ENCODE data around the gene SPATA25.
A peak's percentile ranks its signal among the peaks of the same experiment; 100 is the strongest.

SPATA25 gene

GRCh38 chr20:45918182-45918737 is 30.8 kb upstream of the SPATA25 start:
- H3K4me2 ChIP-seq (ENCODE audit: low read length), result no peak overlapping the region
- no peaks in the 10 kb centered on the region for H3K36me3 ChIP-seq (replicated peaks; ENCODE audit: low read depth, low read length)
- no peaks in the 10 kb centered on the region for H4K20me1 ChIP-seq (ENCODE audit: insufficient read depth, low read length)
- no peak overlapping the region for H2AFZ ChIP-seq (ENCODE audit: low read depth, low read length)
- TF ChIP-seq CTCF (IDR thresholded peaks at IDR 0.05; ENCODE audit: low read depth, low read length) (no peak), EZH2phosphoT487 (IDR thresholded peaks at IDR 0.05; ENCODE audit: low read depth) (no peak)
- H3K27me3 ChIP-seq (ENCODE audit: low read depth, low read length), result peaks cover 8% of the 10 kb centered on the region; the same call in 1 of the 2 replicates
- no peaks in the 10 kb centered on the region for H3K79me2 ChIP-seq (ENCODE audit: low read length)
- no peak overlapping the region for H3K27ac ChIP-seq (ENCODE audit: low read length)
- H3K4me1 ChIP-seq (ENCODE audit: low read length), result peaks cover 13% of the 10 kb centered on the region
- no peaks in the 10 kb centered on the region for H3K9me3 ChIP-seq (ENCODE audit: insufficient read depth, low read length)
- no peak overlapping the region for H3K9ac ChIP-seq (ENCODE audit: low read length)
- H3K4me3 ChIP-seq (ENCODE audit: low read length), result no peak overlapping the region

DNA sequence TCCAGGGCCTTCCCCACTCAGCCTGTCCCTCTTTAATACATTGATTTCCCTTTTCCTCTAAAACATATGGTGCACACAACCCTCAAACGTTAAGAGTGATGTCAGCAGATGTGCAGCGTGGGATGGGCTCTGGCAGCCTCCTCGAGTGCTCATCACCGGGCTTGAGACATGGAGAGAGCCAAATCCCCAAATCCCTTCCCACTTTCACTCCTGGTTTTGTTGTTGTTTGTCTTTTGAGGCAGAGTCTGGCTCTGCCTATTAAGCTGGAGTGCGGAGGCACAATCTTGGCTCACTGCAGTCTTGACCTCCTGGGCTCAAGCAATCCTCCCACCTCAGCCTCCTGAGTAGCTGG is 30.3 kb upstream of the SPATA25 start:
- H3K27me3 ChIP-seq (ENCODE audit: low read depth, low read length), result peaks cover 8% of the 10 kb centered on the region; the same call in 1 of the 2 replicates
- H3K9me3 ChIP-seq (ENCODE audit: insufficient read depth, low read length), result no peaks in the 10 kb centered on the region
- H4K20me1 ChIP-seq (ENCODE audit: insufficient read depth, low read length), result no peaks in the 10 kb centered on the region
- TF ChIP-seq CTCF (IDR thresholded peaks at IDR 0.05; ENCODE audit: low read depth, low read length), result no peak
- TF ChIP-seq EZH2phosphoT487 (IDR thresholded peaks at IDR 0.05; ENCODE audit: low read depth), result no peak
- H3K36me3 ChIP-seq (replicated peaks; ENCODE audit: low read depth, low read length), result no peaks in the 10 kb centered on the region
- no peak overlapping the region for H3K27ac ChIP-seq (ENCODE audit: low read length)
- no peak overlapping the region for H3K4me2 ChIP-seq (ENCODE audit: low read length)
- H2AFZ ChIP-seq (ENCODE audit: low read depth, low read length), result no peak overlapping the region
- H3K4me3 ChIP-seq (ENCODE audit: low read length), result no peak overlapping the region
- H3K4me1 ChIP-seq (ENCODE audit: low read length), result peaks cover 18% of the 10 kb centered on the region
- H3K79me2 ChIP-seq (ENCODE audit: low read length), result no peaks in the 10 kb centered on the region
- H3K9ac ChIP-seq (ENCODE audit: low read length), result no peak overlapping the region

- H3K9me3 ChIP-seq (ENCODE audit: insufficient read depth, low read length), result no peaks in the 10 kb centered on the region
- H3K4me2 ChIP-seq (ENCODE audit: low read length), result peak overlapping the region; percentile 92
- H4K20me1 ChIP-seq (ENCODE audit: insufficient read depth, low read length), result no peaks in the 10 kb centered on the region
- no peaks in the 10 kb centered on the region for H3K27me3 ChIP-seq (ENCODE audit: low read depth, low read length)
- H3K4me3 ChIP-seq (ENCODE audit: low read length), result peak overlapping the region; percentile 73
- H3K79me2 ChIP-seq (ENCODE audit: low read length), result no peaks in the 10 kb centered on the region; the same call in 1 of the 2 replicates
- peak overlapping the region; percentile 69 for H3K27ac ChIP-seq (ENCODE audit: low read length)
- no peak overlapping the region for H2AFZ ChIP-seq (ENCODE audit: low read depth, low read length)
- no peaks in the 10 kb centered on the region for H3K36me3 ChIP-seq (replicated peaks; ENCODE audit: low read depth, low read length)
- TF ChIP-seq EZH2phosphoT487 (IDR thresholded peaks at IDR 0.05; ENCODE audit: low read depth), result no peak
- no peak for TF ChIP-seq CTCF (IDR thresholded peaks at IDR 0.05; ENCODE audit: low read depth, low read length)
- peaks cover 40% of the 10 kb centered on the region for H3K4me1 ChIP-seq (ENCODE audit: low read length)
- H3K9ac ChIP-seq (ENCODE audit: low read length), result peak overlapping the region; percentile 77; the same call in 1 of the 2 replicates
Observed at GRCh38 chr20:45913116-45913515, 25.7 kb upstream of the SPATA25 start.

DNA sequence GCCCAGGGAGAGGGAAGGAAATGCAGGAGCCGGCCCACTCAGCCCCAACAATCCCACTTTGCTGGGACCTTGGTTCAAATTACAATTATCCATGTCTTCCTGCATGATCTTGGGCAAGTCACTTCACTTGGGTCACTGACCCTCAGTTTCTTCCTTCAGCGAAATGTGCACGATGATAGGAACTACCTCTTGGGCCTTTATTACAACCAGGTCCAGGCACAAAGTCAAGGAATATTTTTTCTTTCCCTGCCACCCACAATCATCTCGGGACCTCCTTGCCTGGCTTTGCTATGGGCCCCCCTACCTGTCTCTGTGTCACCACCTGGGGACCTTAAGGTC is 24.9 kb upstream of the SPATA25 start:
- Histone ChIP-seq H4K20me1 (ENCODE audit: insufficient read depth, low read length) (no peaks in the 10 kb centered on the region), H3K9me3 (ENCODE audit: insufficient read depth, low read length) (no peaks in the 10 kb centered on the region), H3K4me1 (ENCODE audit: low read length) (peaks cover 40% of the 10 kb centered on the region), H3K9ac (ENCODE audit: low read length) (peak overlapping the region; percentile 77), H3K27me3 (ENCODE audit: low read depth, low read length) (no peaks in the 10 kb centered on the region), H3K36me3 (replicated peaks; ENCODE audit: low read depth, low read length) (no peaks in the 10 kb centered on the region), H3K4me3 (ENCODE audit: low read length) (peak overlapping the region; percentile 73), H2AFZ (ENCODE audit: low read depth, low read length) (peak overlapping the region; percentile 78), H3K27ac (ENCODE audit: low read length) (peak overlapping the region; percentile 69), H3K79me2 (ENCODE audit: low read length) (no peaks in the 10 kb centered on the region; the same call in 1 of the 2 replicates), H3K4me2 (ENCODE audit: low read length) (peak overlapping the region; percentile 92)
- TF ChIP-seq CTCF (IDR thresholded peaks at IDR 0.05; ENCODE audit: low read depth, low read length) (no peak), EZH2phosphoT487 (IDR thresholded peaks at IDR 0.05; ENCODE audit: low read depth) (no peak)

Measured in OCI-LY3 (cell line).